ENCODE results near the gene CDK5RAP2. TPM values are rescaled to one million over a fixed set of nuclear protein-coding genes. Genes with fewer than 3 reads are reported as not detected.

Gene CDK5RAP2
- total RNA-seq, 4 donors from 2014 or later, result 28.9 to 62.3 (median 40.0) TPM

- intact Hi-C loops (cut with DNase I; ENCODE audit: low total_unique reads), result no loop called here
- Histone ChIP-seq H3K36me3 (no peaks in the 10 kb centered on the region), H3K27me3 (no peaks in the 10 kb centered on the region), H3K4me3 (no peak overlapping the region), H3K4me1 (no peaks in the 10 kb centered on the region), H3K27ac (no peak overlapping the region), H3K9me3 (no peaks in the 10 kb centered on the region)
- DNase-seq, result no peak
- TF ChIP-seq POLR2A (IDR thresholded peaks at IDR 0.05), result no peak
These were observed 180.0 kb downstream of the CDK5RAP2 start for GRCh38 chr9:120399940-120400339.

DNA sequence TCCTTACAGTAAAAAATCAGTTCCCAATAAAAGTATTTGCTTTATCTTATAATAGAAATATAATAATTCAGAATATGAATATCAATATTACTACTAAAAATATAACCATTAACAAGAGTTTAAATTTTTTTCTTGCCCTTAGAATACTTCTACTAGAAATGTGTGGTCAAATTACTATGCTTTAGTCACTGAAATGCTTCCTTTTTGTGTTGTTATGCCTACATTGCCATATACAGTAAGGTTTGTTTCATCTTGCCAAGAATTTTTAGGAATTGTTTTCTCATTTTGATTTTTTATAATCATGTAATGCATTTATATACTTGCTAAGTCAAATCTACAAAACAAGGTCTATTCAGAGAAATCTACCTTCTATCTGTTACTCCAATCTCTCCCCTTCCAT lies 181.7 kb downstream of the CDK5RAP2 start:
- Histone ChIP-seq H3K4me3 (no peak overlapping the region), H3K36me3 (no peaks in the 10 kb centered on the region), H3K27ac (no peak overlapping the region), H3K27me3 (no peaks in the 10 kb centered on the region), H3K9me3 (no peaks in the 10 kb centered on the region), H3K4me1 (no peaks in the 10 kb centered on the region)
- TF ChIP-seq POLR2A (IDR thresholded peaks at IDR 0.05), result no peak
- TF ChIP-seq, protein P1, sequence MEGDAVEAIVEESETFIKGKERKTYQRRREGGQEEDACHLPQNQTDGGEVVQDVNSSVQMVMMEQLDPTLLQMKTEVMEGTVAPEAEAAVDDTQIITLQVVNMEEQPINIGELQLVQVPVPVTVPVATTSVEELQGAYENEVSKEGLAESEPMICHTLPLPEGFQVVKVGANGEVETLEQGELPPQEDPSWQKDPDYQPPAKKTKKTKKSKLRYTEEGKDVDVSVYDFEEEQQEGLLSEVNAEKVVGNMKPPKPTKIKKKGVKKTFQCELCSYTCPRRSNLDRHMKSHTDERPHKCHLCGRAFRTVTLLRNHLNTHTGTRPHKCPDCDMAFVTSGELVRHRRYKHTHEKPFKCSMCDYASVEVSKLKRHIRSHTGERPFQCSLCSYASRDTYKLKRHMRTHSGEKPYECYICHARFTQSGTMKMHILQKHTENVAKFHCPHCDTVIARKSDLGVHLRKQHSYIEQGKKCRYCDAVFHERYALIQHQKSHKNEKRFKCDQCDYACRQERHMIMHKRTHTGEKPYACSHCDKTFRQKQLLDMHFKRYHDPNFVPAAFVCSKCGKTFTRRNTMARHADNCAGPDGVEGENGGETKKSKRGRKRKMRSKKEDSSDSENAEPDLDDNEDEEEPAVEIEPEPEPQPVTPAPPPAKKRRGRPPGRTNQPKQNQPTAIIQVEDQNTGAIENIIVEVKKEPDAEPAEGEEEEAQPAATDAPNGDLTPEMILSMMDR (IDR thresholded peaks at IDR 0.05), result no peak
- DNase-seq, result no peak
- intact Hi-C loops (cut with DNase I; ENCODE audit: low total_unique reads), result no loop called here

- Histone ChIP-seq H3K4me3 (no peak overlapping the region), H3K27ac (no peak overlapping the region), H3K4me1 (no peaks in the 10 kb centered on the region), H3K36me3 (no peaks in the 10 kb centered on the region), H3K27me3 (no peaks in the 10 kb centered on the region), H3K9me3 (no peaks in the 10 kb centered on the region)
- intact Hi-C loops (cut with DNase I; ENCODE audit: low total_unique reads), result no loop called here
- no peak for TF ChIP-seq POLR2A (IDR thresholded peaks at IDR 0.05)
- TF ChIP-seq, protein P1 (IDR thresholded peaks at IDR 0.05), result no peak
- no peak for DNase-seq
These were observed 182.5 kb downstream of the CDK5RAP2 start for GRCh38 chr9:120397453-120397852.

GRCh38 chr9:120396931-120397330 lies 183.0 kb downstream of the CDK5RAP2 start:
- Histone ChIP-seq H3K27ac (no peak overlapping the region), H3K4me3 (no peak overlapping the region), H3K27me3 (no peaks in the 10 kb centered on the region), H3K4me1 (no peaks in the 10 kb centered on the region), H3K36me3 (no peaks in the 10 kb centered on the region), H3K9me3 (no peaks in the 10 kb centered on the region)
- intact Hi-C loops (cut with DNase I; ENCODE audit: low total_unique reads), result no loop called here
- TF ChIP-seq, protein P1 (IDR thresholded peaks at IDR 0.05), result no peak
- no peak for TF ChIP-seq POLR2A (IDR thresholded peaks at IDR 0.05)
- no peak for DNase-seq

- TF ChIP-seq, protein P1 (IDR thresholded peaks at IDR 0.05), result no peak
- no peak for TF ChIP-seq POLR2A (IDR thresholded peaks at IDR 0.05)
- intact Hi-C loops (cut with DNase I; ENCODE audit: low total_unique reads), result no loop called here
- Histone ChIP-seq H3K9me3 (no peaks in the 10 kb centered on the region), H3K4me3 (no peak overlapping the region), H3K4me1 (no peaks in the 10 kb centered on the region), H3K27me3 (no peaks in the 10 kb centered on the region), H3K36me3 (no peaks in the 10 kb centered on the region), H3K27ac (no peak overlapping the region)
- no peak for DNase-seq
These were observed 183.5 kb downstream of the CDK5RAP2 start for GRCh38 chr9:120396418-120396817.

GRCh38 chr9:120395376-120395775 lies 184.6 kb downstream of the CDK5RAP2 start:
- Histone ChIP-seq H3K9me3 (no peaks in the 10 kb centered on the region), H3K36me3 (no peaks in the 10 kb centered on the region), H3K4me3 (no peak overlapping the region), H3K27ac (no peak overlapping the region), H3K27me3 (no peaks in the 10 kb centered on the region), H3K4me1 (no peaks in the 10 kb centered on the region)
- no peak for DNase-seq
- TF ChIP-seq, protein P1 (IDR thresholded peaks at IDR 0.05), result no peak
- no peak for TF ChIP-seq POLR2A (IDR thresholded peaks at IDR 0.05)
- intact Hi-C loops (cut with DNase I; ENCODE audit: low total_unique reads), result no loop called here
